ENCODE measurements around the gene IL17RE. TPM values are rescaled to one million over a fixed set of nuclear protein-coding genes. Genes with fewer than 3 reads are reported as not detected.

IL17RE gene
- total and polyA plus RNA-seq, 9 of the 15 experiments (the other 6 are each of a cell fraction or from before 2014, with no cell fraction given): 0.32 to 1.9 (median 0.51) TPM; not detected in 4

- TF ChIP-seq SIN3A (IDR thresholded peaks at IDR 0.05; ENCODE audit: borderline replicate concordance in 2 of 2, control insufficient read depth in 1 of 2, low read depth in 2 of 2, low read length in 2 of 2) (no peak), SETDB1 (IDR thresholded peaks at IDR 0.05; ENCODE audit: low read length) (no peak), CSDE1 (IDR thresholded peaks at IDR 0.05) (no peak), DEAF1 (CRISPR knock-in tag; IDR thresholded peaks at IDR 0.05) (no peak), RAD21 (CRISPR knock-in tag; conservative IDR thresholded peaks at IDR 0.05 in 1 of 2, IDR thresholded peaks at IDR 0.05 in 1 of 2) (peak in 1 of 2 experiments; percentile 15; a peak in 1 of 4 replicates), MIER1 (IDR thresholded peaks at IDR 0.05; ENCODE audit: low read depth) (no peak), ZKSCAN3 (CRISPR knock-in tag; IDR thresholded peaks at IDR 0.05) (no peak), TAF1 (IDR thresholded peaks at IDR 0.05; ENCODE audit: control insufficient read depth, extremely low read depth, insufficient read depth, low read length, severe bottlenecking) (no peak), SP2 (IDR thresholded peaks at IDR 0.05; ENCODE audit: extremely low read depth, low read depth, low read length, poor library complexity, severe bottlenecking) (no peak), ZKSCAN8 (CRISPR knock-in tag; IDR thresholded peaks at IDR 0.05) (0 out of 2 replicates have a peak, but pooled peaks have one; percentile 24), TOE1 (IDR thresholded peaks at IDR 0.05; ENCODE audit: borderline replicate concordance) (0 out of 2 replicates have a peak, but pooled peaks have one; percentile 27), TOE1 (CRISPR knock-in tag; IDR thresholded peaks at IDR 0.05; ENCODE audit: borderline replicate concordance, low read depth) (no peak), GATAD2B (IDR thresholded peaks at IDR 0.05; ENCODE audit: borderline replicate concordance) (no peak)
- TF ChIP-seq, protein P1, sequence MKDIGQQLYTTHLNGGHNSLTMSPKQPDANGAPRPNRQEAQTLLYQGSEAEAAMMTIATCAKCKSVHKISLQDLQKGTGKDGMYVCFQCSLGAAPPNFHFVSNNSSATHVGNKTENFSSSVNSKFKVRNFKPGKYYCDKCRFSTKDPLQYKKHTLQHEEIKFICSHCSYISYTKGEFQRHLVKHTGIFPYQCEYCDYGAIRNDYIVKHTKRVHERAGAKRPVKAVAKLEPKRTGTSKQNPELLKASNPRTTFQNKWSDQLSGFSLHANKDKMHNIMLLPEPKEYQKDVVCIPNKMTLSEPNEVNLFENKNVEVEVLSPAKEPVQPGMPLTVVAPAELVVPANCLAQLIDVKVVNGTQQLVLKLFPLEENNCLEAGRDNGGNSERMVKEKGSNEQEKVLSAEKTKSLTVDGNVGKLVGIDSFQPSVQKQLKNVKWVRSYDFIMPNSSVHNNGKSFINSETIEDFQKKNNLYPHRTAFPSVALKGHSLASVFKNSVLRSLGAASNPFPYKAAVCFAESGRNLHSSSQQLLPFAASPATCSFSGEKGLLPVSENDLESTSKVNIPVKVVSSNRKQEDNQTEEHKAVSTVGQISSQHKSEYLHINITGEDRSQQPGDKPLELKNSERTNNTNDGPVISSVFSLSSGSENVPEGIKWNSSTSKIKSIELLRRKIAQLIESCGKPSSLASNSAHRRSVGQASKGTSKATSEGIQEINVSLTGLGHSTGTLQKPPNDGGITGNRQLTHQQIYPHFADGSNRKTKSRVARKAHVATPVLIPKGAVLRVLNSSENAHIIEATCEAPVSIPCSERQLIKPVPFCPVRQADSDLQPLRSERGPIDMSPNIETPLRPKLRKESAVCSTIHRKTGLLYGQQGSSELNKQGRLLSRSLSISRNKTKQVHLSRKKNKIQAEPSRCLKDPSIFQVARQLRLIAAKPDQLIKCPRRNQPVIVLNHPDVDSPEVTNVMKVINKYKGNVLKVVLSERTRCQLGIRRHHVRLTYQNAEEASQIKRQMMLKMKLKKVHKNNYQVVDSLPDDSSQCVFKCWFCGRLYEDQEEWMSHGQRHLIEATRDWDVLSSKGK (CRISPR knock-in tag; IDR thresholded peaks at IDR 0.05): no peak
- TF ChIP-seq, protein P2, sequence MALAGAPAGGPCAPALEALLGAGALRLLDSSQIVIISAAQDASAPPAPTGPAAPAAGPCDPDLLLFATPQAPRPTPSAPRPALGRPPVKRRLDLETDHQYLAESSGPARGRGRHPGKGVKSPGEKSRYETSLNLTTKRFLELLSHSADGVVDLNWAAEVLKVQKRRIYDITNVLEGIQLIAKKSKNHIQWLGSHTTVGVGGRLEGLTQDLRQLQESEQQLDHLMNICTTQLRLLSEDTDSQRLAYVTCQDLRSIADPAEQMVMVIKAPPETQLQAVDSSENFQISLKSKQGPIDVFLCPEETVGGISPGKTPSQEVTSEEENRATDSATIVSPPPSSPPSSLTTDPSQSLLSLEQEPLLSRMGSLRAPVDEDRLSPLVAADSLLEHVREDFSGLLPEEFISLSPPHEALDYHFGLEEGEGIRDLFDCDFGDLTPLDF (CRISPR knock-in tag; IDR thresholded peaks at IDR 0.05): no peak
- TF ChIP-seq, protein P3, sequence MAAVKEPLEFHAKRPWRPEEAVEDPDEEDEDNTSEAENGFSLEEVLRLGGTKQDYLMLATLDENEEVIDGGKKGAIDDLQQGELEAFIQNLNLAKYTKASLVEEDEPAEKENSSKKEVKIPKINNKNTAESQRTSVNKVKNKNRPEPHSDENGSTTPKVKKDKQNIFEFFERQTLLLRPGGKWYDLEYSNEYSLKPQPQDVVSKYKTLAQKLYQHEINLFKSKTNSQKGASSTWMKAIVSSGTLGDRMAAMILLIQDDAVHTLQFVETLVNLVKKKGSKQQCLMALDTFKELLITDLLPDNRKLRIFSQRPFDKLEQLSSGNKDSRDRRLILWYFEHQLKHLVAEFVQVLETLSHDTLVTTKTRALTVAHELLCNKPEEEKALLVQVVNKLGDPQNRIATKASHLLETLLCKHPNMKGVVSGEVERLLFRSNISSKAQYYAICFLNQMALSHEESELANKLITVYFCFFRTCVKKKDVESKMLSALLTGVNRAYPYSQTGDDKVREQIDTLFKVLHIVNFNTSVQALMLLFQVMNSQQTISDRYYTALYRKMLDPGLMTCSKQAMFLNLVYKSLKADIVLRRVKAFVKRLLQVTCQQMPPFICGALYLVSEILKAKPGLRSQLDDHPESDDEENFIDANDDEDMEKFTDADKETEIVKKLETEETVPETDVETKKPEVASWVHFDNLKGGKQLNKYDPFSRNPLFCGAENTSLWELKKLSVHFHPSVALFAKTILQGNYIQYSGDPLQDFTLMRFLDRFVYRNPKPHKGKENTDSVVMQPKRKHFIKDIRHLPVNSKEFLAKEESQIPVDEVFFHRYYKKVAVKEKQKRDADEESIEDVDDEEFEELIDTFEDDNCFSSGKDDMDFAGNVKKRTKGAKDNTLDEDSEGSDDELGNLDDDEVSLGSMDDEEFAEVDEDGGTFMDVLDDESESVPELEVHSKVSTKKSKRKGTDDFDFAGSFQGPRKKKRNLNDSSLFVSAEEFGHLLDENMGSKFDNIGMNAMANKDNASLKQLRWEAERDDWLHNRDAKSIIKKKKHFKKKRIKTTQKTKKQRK (IDR thresholded peaks at IDR 0.05; ENCODE audit: borderline replicate concordance, low read depth, low read length): no peak
Measured at GRCh38 chr3:9884555-9885165, 18.0 kb upstream of the IL17RE start (continued).

All from K562 (cell line).